ENCODE data around the gene SPSB4. TPM values are rescaled to one million over a fixed set of nuclear protein-coding genes. Genes with fewer than 3 reads are reported as not detected.

The SPSB4 gene
- total RNA-seq, 2 experiments from 2014 or later: not detected

- no TSS peak for BruUV-seq (replicated peaks)
- no peaks in the 10 kb centered on the region for H3K4me1 ChIP-seq (ENCODE audit: insufficient read depth, low read length, poor library complexity, severe bottlenecking)
- DNase-seq (ENCODE audit: low spot score): no peak
- no peak overlapping the region for H3K4me2 ChIP-seq (ENCODE audit: low read length)
- H4K20me1 ChIP-seq (ENCODE audit: insufficient read depth, low read length): no peaks in the 10 kb centered on the region
- H3K9me2 ChIP-seq (ENCODE audit: insufficient read depth, low read length): no peaks in the 10 kb centered on the region
- intact Hi-C loops (cut with micrococcal nuclease; ENCODE audit: unreplicated experiment): no loop called here
- TF ChIP-seq CTCF (conservative IDR thresholded peaks at IDR 0.05; ENCODE audit: low read length) (no peak), EZH2phosphoT487 (IDR thresholded peaks at IDR 0.05; ENCODE audit: borderline replicate concordance, low read depth, low read length) (no peak)
- no peaks in the 10 kb centered on the region for H3K9me3 ChIP-seq (ENCODE audit: low read length)
- ChIA-PET CTCF (ENCODE audit: unreplicated experiment) (no interaction called here), POLR2A (interaction anchor here (0.7 kb wide), 1 partner anchor 93 kb away, joined by 3 read pairs; no protein-coding TSS in a partner anchor)
- no peak overlapping the region for H3K27ac ChIP-seq (ENCODE audit: low read depth, low read length, poor library complexity, severe bottlenecking)
- no peaks in the 10 kb centered on the region for H3K79me2 ChIP-seq (ENCODE audit: insufficient read depth, low read depth, low read length)
- H3K4me3 ChIP-seq (ENCODE audit: low read depth, low read length, poor library complexity, severe bottlenecking): no peak overlapping the region
- no peak overlapping the region for H2AFZ ChIP-seq (ENCODE audit: low read length)
- H3K36me3 ChIP-seq (ENCODE audit: insufficient read depth, low read length): no peaks in the 10 kb centered on the region
Observed at GRCh38 chr3:141059816-141060215, 8.7 kb downstream of the SPSB4 start.

DNA sequence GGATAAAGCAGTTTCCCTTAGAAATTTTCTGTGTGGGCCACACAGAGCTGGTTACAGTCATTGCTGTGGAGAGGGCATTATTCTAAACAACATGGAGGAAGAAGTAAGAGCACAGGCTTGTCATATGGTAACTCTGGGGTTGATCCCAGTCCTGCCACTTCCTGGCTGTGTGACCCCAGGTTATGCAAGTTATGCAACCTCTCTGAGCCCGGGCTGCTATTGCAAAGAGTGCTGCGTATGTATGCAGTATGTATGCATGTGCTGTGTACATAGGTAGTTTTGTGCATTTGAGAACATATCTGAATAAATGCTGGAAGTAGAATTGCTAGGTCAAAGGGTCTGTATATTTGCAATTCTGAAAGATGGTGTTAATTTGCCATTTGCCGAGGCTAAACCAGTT lies 9.2 kb downstream of the SPSB4 start:
- Histone ChIP-seq H3K4me3 (ENCODE audit: low read depth, low read length, poor library complexity, severe bottlenecking) (no peak overlapping the region), H3K27ac (ENCODE audit: low read depth, low read length, poor library complexity, severe bottlenecking) (no peak overlapping the region), H3K4me1 (ENCODE audit: insufficient read depth, low read length, poor library complexity, severe bottlenecking) (no peaks in the 10 kb centered on the region), H3K9me3 (ENCODE audit: low read length) (no peaks in the 10 kb centered on the region), H2AFZ (ENCODE audit: low read length) (no peak overlapping the region), H3K79me2 (ENCODE audit: insufficient read depth, low read depth, low read length) (no peaks in the 10 kb centered on the region), H3K9me2 (ENCODE audit: insufficient read depth, low read length) (no peaks in the 10 kb centered on the region), H3K36me3 (ENCODE audit: insufficient read depth, low read length) (no peaks in the 10 kb centered on the region), H4K20me1 (ENCODE audit: insufficient read depth, low read length) (no peaks in the 10 kb centered on the region), H3K4me2 (ENCODE audit: low read length) (no peak overlapping the region)
- no TSS peak for BruUV-seq (replicated peaks)
- ChIA-PET CTCF (ENCODE audit: unreplicated experiment) (no interaction called here), POLR2A (no interaction called here)
- intact Hi-C loops (cut with micrococcal nuclease; ENCODE audit: unreplicated experiment): no loop called here
- DNase-seq (ENCODE audit: low spot score): no peak
- TF ChIP-seq CTCF (conservative IDR thresholded peaks at IDR 0.05; ENCODE audit: low read length) (no peak), EZH2phosphoT487 (IDR thresholded peaks at IDR 0.05; ENCODE audit: borderline replicate concordance, low read depth, low read length) (no peak)

DNA sequence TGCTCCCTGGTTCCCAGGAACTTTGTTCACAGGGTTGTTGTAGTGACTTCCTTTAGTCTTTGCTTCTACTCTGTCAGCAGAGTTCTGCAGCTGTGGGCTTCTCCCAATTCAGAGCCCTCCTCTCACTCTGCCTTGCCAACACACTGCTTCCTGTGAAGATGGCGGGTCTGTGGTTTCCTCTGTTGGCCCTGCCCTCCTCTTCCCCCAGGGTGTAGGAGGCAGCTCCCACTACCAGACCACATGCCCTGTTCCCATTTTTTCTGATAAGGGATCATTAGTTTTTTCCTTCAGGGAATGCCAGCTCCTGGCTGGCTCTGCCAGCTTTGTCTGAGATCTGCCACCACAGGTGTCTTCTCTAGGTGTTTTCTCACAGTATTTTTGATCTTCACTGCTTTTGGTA lies 12.7 kb downstream of the SPSB4 start:
- CTCF ChIA-PET (ENCODE audit: unreplicated experiment): no interaction called here
- intact Hi-C loops (cut with micrococcal nuclease; ENCODE audit: unreplicated experiment): no loop called here
- no peak for DNase-seq (ENCODE audit: low spot score)

More for the DNA sequence above, 12.7 kb downstream of the SPSB4 start:
- H3K9me2 ChIP-seq (ENCODE audit: insufficient read depth, low read length): no peaks in the 10 kb centered on the region
- H3K4me2 ChIP-seq (ENCODE audit: low read length): no peak overlapping the region
- no peaks in the 10 kb centered on the region for H3K4me1 ChIP-seq (ENCODE audit: insufficient read depth, low read length, poor library complexity, severe bottlenecking)
- H3K79me2 ChIP-seq (ENCODE audit: insufficient read depth, low read depth, low read length): no peaks in the 10 kb centered on the region
- H2AFZ ChIP-seq (ENCODE audit: low read length): no peak overlapping the region
- POLR2A ChIA-PET: no interaction called here
- H3K9me3 ChIP-seq (ENCODE audit: low read length): no peaks in the 10 kb centered on the region
- H3K27ac ChIP-seq (ENCODE audit: low read depth, low read length, poor library complexity, severe bottlenecking): no peak overlapping the region
- TF ChIP-seq EZH2phosphoT487 (IDR thresholded peaks at IDR 0.05; ENCODE audit: borderline replicate concordance, low read depth, low read length): no peak
- no peak for TF ChIP-seq CTCF (conservative IDR thresholded peaks at IDR 0.05; ENCODE audit: low read length)
- BruUV-seq (replicated peaks): no TSS peak
- H3K36me3 ChIP-seq (ENCODE audit: insufficient read depth, low read length): no peaks in the 10 kb centered on the region
- no peak overlapping the region for H3K4me3 ChIP-seq (ENCODE audit: low read depth, low read length, poor library complexity, severe bottlenecking)
- H4K20me1 ChIP-seq (ENCODE audit: insufficient read depth, low read length): no peaks in the 10 kb centered on the region
